Cardiac septum (tissue), 1 donor: Measurements from ENCODE around the gene VPS26C. TPM values are rescaled to one million over a fixed set of nuclear protein-coding genes. Genes with fewer than 3 reads are reported as not detected.
A peak's percentile ranks its signal among the peaks of the same experiment; 100 is the strongest.
"Not testable (repeated sequence)": the region's sequence is repeated elsewhere in the genome, so short reads cannot be mapped to it uniquely, and the experiment has no call there.

ENCODE experiments used
- DNase-seq: peaks from one replicate; pipeline ENCODE4 v3.0.0-alpha.2; 2020; ENCODE audit warnings: low spot score
- intact Hi-C: fragments of 100-400 bp; cut with DNase I; formaldehyde crosslinking; loops from one replicate; pipeline ENCODE4 v1.14.0; 2022
- long read RNA-seq: library from polyadenylated mRNA; unstranded; transcript quantifications from one replicate; pipeline ENCODE4 v2.0.0, GENCODE V29; 2021
- total RNA-seq: library from RNA; stranded (reverse); fragmentation: NEBNext Ultra II Directional; extraction: Animal tissue kit (Norgen Biotek cat#: 25700); gene quantifications from one replicate; pipeline ENCODE4 v1.2.1, GENCODE V29; 2021
- donor health status: DM: no; HTN: no; CAD: no.

The VPS26C gene
- 44.2 TPM for total RNA-seq
- long read RNA-seq, transcript VPS26C-201 (8 exons, 3,256 nt): major isoform, 34 of 60 reads
- long read RNA-seq, partial matches to known transcripts: 3 of 60 reads
- long read RNA-seq, other reads (novel, unspliced or antisense): 14 of 60 reads

GRCh38 chr21:37267269-37268185, at the start of gene VPS26C:
Gene VPS26C, minus strand, starts transcription at chr21:37267334. Its CDS starts 40 bp downstream, at chr21:37267294.
- DNase-seq: peak; percentile 99
- intact Hi-C loops: loop anchor here (1.0 to 5.0 kb wide), 4 partner anchors 46 to 295 kb away; no protein-coding TSS in a partner anchor

DNA sequence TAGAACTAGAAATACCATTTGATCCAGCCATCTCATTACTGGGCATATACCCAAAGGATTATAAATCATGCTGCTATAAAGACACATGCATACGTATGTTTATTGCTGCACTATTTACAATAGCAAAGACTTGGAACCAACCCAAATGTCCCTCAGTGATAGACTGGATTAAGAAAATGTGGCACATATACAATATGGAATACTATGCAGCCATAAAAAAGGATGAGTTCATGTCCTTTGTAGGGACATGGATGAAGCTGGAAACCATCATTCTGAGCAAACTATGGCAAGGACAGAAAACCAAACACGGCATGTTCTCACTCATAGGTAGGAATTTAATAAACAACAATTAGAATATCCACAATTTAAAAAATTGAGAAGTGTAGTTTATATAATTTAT, 48.9 kb upstream of the VPS26C start:
- DNase-seq, intact Hi-C loops: not testable (repeated sequence)

- no peak for DNase-seq
- intact Hi-C loops: no loop called here
Observed at GRCh38 chr21:37300114-37300751, 33.1 kb upstream of the VPS26C start.

GRCh38 chr21:37297364-37297763, 30.2 kb upstream of the VPS26C start:
- DNase-seq: no peak
- intact Hi-C loops: no loop called here

DNA sequence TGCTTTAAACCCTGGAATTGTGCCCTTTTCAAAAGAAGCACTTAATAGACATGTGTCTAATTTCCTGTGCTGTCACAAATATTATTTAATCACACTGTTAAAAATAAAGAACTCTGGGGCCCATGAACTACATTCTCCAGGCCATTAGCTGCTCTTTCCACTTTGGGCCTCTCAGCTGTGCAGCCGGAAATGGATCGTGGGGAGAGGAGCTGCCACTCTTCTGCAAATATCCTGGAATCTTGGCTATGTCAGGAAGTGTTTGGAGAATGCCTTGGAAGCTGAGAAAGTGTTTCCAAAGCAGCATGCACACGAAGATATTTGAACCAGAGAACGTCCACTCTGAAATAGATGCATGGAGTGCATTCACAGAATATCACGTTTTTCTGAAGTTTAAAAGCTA, 27.5 kb upstream of the VPS26C start:
- intact Hi-C loops: no loop called here
- no peak for DNase-seq

- intact Hi-C loops: no loop called here
- DNase-seq: no peak
Observed at GRCh38 chr21:37292941-37293340, 25.8 kb upstream of the VPS26C start.

- no peak for DNase-seq
- intact Hi-C loops: no loop called here
Observed at GRCh38 chr21:37292041-37292440, 24.9 kb upstream of the VPS26C start.

DNA sequence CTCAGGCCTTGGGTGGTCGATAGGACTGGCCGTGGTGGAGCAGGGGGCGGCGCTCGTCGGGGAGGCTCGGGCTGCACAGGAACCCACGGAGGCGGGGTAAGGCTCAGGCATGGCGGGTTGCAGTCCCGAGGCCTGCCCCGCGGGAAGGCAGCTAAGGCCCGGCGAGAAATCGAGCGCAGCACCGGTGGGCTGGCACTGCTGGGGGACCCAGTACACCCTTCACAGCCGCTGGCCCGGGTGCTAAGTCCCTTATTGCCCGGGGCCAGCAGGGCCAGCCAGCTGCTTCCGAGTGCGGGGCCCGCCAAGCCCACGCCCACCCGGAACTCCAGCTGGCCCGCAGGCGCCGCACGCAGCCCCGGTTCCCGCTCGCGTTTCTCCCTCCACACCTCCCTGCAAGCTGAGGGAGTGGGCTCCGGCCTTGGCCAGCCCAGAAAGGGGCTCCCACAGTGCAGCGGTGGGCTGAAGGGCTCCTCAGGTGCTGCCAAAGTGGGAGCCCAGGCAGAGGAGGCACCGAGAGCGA, 16.1 kb upstream of the VPS26C start:
- DNase-seq, intact Hi-C loops: not testable (repeated sequence)

GRCh38 chr21:37282602-37283001, 15.5 kb upstream of the VPS26C start:
- intact Hi-C loops, DNase-seq: not testable (repeated sequence)

DNA sequence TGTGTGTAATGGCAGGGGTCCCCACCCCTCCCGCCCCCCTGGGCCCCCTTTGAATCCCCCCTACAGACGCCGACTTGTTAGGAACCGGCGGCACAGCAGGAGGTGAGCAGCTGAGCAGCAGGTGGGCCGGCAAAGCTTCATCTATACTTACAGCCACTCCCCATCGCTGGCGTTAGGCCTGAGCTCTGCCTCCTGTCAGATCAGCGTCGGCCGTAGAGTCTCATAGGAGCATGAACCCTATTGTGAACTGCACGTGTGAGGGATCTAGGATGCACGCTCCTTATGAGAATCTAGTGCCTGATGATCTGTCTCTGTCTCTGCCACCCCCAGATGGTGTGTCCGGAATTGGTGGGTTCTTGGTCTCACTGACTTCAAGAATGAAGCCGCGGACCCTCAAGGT, 14.9 kb upstream of the VPS26C start:
- intact Hi-C loops: no loop called here
- no peak for DNase-seq

GRCh38 chr21:37281579-37281978, 14.4 kb upstream of the VPS26C start:
- intact Hi-C loops: no loop called here
- no peak for DNase-seq

- intact Hi-C loops, DNase-seq: not testable (repeated sequence)
Observed at GRCh38 chr21:37279271-37279670, 12.1 kb upstream of the VPS26C start.

DNA sequence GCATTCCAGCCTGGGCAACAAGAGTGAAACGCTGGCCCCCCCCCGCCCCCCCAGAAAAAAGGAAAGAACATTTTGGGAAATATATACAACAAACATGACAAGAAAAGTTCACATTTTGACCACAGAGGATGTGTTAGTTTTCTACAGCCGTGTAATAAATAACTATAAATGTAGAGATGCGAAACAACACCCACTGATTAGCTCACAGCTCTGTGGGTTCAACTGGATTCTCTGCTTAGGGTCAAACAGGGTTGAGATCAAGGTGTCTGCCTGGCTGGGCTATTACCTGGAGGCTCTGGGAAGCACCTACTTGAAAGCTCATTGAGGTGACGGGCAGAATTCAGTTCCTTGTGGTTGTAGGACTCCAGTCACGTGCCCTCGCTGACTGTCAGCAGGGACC, 11.1 kb upstream of the VPS26C start:
- intact Hi-C loops: no loop called here
- DNase-seq: no peak

DNA sequence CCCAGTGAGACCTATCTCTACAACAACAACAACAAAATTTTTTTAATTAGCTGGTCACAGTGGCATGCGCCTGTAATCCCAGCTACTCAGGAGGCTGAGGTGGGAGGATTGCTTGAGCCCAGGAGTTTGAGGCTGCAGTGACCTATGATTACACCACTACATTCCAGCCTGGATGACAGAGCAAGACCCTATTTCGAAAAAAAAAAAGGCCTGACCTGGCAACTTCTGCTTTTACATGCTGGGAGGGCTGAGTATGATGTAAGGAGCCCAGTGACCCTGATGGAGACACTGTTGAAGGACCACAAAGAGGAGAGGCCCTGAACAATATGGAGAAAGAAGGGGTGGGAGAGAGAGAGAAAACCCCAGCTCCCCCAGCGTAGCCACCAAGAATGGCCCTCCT, 9.2 kb upstream of the VPS26C start:
- intact Hi-C loops: no loop called here
- DNase-seq: no peak

DNA sequence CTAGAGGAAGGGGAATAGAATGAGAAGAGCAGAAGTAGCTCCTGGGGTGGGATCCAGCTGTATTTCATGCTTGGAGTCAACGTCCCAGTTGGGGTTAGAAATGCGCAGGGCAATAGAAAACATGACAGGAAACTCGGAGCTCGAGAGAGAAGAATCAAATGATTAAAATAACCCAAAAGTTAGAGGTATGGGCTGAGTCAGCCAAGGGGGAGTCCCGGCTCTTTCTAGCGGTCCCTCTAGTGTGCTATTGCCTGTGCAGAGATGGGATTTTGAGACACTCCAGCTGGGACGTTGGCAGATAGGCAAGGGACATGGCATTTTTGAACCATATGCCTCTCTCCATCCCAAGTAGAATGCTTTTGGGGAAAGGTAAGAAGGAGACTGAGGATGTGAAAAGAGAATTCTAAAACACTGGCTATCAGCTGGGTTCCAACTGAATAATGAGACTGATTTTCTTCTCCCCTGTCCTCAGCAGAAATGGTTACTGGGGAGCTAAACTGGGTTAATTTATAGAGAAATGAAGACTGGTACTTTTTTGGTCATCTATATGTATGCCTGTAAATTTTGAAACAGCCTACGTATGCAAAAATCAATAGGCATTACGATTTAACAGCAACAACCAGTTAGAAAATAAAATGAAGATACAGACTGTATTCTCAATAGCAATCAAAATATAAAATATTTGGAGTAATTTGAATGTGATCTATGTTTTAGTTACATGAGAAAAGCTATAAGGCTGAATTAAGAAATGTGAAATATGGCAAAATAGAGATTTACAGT, 7.0 kb upstream of the VPS26C start:
- intact Hi-C loops: no loop called here
- no peak for DNase-seq

GRCh38 chr21:37273440-37273839, 6.3 kb upstream of the VPS26C start:
- DNase-seq: no peak
- intact Hi-C loops: no loop called here

GRCh38 chr21:37272897-37273296, 5.8 kb upstream of the VPS26C start:
- no peak for DNase-seq
- intact Hi-C loops: no loop called here

DNA sequence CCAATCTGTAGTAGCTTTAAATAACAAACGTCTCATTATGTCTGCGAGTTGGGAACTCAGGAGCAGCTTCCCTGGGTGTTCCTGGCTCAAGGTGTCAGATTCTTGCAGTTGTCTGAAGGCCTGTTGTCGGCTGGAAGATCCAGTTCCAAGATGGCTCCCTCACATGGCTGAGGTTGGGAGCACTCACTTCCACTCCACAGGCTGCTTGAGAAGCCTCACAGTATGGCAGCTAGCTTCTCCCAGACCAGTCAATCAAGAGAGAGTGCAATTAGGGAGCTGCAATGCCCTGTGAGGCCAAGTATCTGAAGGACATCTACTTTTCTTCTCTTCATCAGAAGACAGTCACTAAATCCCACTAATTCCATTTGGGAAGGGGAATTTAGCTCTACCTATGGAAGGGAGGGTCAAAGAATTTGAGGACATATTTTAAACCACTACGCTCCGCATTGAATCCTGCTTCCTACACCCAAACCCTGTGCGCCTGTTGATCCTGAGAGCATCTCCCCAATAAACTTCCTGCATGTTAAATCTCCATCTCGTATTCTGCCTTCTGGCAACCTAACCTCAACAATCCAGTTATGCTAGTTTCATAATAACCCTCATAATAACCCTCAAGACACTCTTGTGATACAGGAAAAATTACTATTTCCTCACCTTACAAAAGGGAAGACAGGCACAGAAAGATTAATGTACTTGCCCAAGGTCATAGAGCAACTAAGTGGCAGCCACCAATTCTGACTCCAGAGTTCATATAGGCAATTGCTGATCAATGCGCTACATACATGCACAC, 3.6 kb upstream of the VPS26C start:
- intact Hi-C loops: no loop called here
- DNase-seq: no peak

GRCh38 chr21:37269481-37269880, 2.3 kb upstream of the VPS26C start:
- DNase-seq: no peak
- intact Hi-C loops: loop anchor here (5.0 kb wide), 1 partner anchor 293 kb away; no protein-coding TSS in a partner anchor
